Endometrial microvascular endothelial cells (primary cell): ENCODE results near the gene CBX2. TPM values are rescaled to one million over a fixed set of nuclear protein-coding genes. Genes with fewer than 3 reads are reported as not detected.

Source experiments
- in situ Hi-C: cut with HindIII; loops from 2 replicates; pipeline ENCODE4 v1.10.0; 2017; ENCODE audit warnings: low sequenced_read_pairs, low pct_unique_long_range_greater_than_20kb; ENCODE audit errors: inconsistent ontology term
- total RNA-seq: library from RNA; depleted of rRNA; stranded (reverse); fragments of >200 nt; gene quantifications from one replicate; pipeline ENCODE4 v1.2.3, GENCODE V29; 2015; ENCODE audit errors: inconsistent ontology term

CBX2 gene
- total RNA-seq, 1 donor from 2014 or later: 16.1 TPM

DNA sequence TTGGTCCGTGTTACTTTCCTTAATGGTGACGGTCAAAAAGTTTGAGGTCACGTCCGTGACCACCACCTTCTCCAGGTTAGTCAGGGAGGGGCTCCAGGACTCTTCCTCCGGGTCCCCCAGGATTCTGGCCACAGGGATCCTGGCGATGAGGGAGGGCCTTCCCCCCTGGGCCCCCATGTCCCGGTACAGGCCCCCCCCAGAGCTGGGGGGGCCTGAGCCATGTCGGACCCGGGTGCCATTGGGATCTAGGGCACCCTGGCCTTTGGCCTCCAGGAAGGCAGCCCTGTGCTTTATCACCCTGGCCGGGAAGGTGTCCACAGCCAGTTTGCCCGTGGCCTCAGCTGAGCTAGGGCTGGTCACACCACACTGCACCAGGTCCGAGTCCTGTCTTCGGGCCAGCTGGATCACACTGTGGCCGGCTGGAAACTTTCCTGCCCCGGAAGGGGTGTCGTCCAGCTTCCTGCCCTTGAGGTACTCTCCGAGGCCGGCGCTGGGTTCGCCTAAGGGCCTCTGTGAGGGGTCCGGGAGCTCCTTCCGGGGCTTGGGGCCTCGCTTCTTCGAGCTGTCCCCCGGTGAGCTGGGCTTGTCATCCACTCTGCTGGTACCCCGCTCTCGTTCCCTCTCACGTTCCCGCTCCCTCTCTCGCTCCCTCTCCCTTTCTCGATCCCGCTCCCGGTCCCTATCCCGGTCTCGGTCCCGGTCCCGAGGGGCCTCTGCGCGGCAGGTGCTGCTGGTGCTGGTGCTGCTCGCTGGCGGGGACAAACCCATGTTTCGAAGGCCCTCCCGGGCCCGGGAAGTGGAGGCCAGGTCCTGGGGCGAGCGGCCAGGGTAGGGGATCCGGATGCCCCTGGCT is 16.9 kb downstream of the CBX2 start:
- in situ Hi-C loops: loop anchor here (25.0 kb wide), 1 partner anchor 192 kb away; no protein-coding TSS in a partner anchor

DNA sequence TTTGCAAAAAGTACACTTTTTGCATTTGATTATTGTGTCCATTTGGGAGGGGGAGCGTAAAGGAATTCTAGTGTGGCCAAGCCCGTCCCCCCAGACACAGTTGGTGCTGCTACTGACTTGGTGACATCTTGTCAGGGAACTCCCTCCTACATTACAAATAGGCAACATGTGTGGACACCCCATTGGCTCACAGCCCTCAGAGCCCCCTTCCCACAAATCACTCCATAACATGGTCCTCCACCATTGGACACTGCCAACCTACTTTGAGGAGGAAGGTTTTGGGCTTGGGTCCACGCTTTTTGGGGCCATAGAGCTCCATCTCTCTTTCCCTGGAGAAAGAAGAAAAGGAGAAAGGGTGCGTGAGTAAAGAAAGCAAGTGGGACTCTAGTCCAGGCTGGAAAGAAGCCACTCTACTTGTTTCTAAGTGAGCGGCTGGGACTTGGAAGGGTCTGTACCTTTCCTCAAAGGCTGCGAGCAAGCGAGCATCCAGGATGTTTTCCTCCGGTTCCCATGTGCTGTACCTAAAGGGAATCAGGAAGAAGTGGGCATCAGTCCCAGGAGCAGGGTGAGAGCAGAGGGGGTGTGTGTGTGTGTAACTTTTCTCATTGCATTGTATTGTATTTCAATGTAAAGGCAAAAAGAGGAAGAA is 18.0 kb downstream of the CBX2 start:
- in situ Hi-C loops: loop anchor here (25.0 kb wide), 1 partner anchor 191 kb away; no protein-coding TSS in a partner anchor

DNA sequence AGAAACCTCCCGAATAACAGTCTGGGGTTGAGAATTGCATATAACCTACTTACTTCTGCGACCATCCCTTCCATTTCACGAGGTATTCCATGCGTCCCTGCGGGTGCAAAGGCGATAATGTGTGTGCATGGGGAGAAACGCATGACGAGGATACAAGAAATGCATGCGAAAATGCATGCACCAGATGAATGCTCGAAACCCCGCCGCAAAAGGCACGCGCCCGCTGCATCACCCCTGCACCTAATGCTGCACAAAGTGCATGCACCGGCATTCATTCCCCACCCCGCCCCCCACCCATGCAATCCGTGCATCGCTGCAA is 18.5 kb downstream of the CBX2 start:
- in situ Hi-C loops: loop anchor here (25.0 kb wide), 1 partner anchor 191 kb away; no protein-coding TSS in a partner anchor

DNA sequence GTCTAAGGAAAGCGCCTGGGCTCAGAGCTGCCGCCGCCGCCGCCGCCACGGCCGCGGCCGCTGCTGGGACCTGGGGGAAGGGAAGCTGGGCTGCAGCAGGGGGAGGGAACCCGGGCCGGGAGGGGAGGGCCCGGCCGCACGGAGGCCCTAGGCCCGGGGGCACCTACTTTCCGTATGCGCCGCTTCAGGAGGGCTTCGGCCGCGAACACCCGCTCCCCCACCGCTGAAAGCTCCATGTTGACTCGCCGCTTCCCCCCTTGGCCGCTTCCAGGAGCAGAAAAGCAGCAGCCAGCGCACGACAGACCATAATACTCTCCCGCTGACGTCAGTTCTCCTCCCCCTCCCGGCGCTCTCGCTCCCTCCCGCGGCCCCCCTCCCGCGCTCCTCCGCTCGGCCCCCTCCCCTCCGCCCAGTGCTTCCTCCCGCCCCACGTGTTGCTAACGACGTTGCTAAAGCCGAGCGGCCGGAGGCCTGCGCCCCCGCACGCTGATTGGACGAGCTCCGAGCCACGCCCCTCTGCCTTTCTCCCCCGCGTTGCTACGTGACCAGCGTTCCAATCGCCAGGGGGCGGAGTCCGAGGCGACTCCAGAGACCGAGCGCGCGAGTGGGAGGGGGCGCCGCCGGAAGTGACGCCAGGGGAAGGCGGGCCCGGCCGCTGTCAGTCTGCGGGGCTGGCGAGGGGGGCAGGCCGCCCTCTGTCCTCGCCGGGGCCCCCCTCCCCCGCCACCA is 19.0 kb downstream of the CBX2 start, which contains the start of gene CBX8:
CBX8 (minus strand) TSS at position 315 of the 729 bp plus-strand sequence; CDS start at position 236, 79 bp downstream.
- in situ Hi-C loops: loop anchor here (25.0 kb wide), 1 partner anchor 190 kb away; no protein-coding TSS in a partner anchor

DNA sequence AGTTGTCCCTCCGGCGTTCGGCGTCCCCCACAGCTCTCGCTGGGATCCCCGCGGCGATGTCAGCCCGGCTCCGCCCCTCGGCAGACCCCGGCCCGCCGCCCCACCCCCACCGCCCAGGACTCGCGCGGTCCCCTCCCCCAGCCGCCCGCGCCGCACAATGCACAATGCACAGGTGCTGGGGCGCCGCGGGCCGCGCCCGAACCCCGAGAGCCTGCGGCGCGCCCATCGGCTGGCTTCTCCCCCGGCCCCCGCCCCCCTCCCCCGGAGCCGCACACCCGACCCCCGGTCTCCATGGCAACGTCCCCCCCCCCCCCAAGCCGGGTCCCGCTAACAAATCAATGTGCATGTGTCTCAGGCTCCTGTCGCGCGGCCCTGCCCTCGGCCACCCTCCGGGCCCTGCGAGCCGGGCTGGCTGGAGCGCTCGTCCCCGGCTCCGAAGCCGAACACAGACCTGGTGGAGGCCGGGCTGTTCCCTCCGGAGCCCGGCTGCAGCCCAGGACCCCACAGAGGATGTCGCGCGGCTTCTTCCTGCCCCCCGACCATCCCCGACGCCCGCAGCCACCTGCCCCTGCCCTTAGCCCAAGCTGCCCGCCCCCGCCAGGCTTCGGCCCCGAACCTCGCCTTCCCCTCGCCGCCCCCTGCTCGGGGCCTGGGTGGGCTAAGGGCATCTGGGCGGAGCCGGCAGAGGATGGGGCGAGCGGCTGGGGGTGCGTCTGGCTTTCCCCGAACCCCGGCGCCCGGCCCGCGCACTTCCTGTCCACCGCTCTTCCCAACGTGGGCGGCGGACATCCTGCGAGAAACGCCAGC is 19.7 kb downstream of the CBX2 start:
- in situ Hi-C loops: loop anchor here (25.0 kb wide), 1 partner anchor 190 kb away; no protein-coding TSS in a partner anchor

DNA sequence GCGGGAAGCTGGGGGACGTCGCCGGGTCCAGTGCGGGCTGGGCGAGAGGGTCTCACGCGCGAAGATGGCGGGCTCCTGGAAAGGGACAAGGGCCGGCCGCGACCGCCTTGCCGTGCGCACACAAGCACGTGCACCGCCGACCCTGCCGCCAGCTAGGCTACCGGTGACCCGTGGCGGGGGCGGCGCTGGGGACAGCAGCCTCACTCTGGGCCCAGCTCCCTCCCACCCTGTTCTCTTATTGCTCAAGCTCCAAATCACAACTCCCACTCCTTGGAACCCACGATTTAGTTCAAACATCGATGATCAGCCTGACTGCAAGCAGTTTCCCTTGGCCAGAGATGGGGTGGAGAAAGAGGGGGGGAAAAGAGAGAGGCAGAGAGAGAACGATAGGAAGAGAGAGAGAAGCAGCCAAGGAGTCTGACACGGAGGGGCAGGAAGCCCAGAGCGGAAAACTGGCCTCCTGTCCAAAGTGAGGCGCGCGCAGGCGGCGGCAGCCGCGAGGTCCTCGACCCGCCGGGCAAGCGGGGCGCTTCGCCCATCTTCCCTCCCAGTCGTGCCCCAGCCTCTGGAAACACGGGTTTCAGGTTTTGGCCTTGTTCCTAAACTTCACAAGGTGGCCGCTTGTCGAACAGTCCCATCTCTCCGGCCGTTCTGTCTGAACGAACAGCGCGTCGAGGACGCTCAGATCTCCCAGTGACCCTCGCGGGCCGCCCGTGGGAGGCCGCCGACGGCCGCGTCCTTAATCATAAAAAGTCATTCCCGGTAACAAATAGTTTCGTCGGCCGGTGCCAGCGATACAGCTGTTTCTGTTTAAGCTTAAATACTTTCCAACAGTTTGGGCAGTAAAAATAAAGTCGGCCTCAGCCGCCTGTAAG is 20.6 kb downstream of the CBX2 start:
- in situ Hi-C loops: loop anchor here (25.0 kb wide), 1 partner anchor 189 kb away; no protein-coding TSS in a partner anchor

DNA sequence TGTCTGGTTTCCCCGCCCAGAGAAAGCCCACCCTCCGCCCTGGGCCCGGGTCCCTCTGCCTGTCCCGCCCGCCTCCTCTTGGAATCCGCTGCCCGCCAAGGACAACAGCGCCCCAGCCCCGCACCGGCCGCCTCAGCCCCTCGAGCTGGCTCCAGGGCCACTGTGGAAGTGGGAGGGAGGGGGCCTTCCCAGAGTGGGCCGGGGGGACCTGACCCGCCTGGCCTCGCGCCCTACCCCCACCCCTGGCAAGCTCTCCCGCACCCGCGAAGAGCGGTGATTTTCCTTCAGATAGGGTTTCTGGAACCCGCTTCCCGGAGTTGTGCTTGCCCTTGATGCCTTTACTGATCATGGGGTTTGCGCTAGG is 21.2 kb downstream of the CBX2 start:
- in situ Hi-C loops: loop anchor here (25.0 kb wide), 1 partner anchor 188 kb away; no protein-coding TSS in a partner anchor

DNA sequence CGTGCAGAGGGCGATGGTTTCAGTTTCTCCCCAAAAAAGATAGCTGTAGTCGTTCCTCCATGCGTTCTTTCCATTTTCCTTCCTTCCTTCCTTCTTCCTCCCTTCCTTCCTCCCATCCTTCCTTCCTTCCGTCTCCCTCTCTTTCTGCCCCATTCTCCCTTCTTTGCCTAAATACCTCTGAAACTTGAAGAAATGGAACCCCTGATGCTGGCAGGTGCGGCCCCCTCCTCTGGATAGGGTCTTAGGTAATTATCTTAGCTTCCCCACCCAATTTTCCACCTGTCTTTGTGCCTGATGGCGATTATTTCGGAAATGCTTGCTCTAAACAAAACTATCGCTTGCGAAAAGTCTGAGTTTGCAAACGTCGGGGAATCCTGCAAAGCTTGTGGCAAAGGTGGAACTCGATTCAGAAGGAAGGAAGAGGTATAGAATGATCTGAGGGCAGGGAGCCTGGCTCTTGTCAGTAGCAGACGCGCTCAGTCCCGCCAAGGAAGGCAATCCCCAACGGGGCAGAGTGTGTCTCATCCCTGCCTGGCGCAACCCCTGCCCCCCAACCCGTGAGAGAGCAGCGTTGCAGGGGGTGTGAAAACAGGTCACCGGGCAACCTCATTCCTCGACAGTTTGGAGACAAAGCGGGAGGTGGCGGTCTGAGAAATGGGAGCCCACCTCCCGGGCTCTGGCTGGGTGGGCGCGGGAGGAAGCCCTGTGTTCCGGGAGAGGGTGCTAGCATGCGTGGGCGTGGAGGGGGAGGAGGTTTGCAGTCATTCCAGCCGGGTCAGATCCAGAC is 21.8 kb downstream of the CBX2 start:
- in situ Hi-C loops: loop anchor here (25.0 kb wide), 1 partner anchor 188 kb away; no protein-coding TSS in a partner anchor

DNA sequence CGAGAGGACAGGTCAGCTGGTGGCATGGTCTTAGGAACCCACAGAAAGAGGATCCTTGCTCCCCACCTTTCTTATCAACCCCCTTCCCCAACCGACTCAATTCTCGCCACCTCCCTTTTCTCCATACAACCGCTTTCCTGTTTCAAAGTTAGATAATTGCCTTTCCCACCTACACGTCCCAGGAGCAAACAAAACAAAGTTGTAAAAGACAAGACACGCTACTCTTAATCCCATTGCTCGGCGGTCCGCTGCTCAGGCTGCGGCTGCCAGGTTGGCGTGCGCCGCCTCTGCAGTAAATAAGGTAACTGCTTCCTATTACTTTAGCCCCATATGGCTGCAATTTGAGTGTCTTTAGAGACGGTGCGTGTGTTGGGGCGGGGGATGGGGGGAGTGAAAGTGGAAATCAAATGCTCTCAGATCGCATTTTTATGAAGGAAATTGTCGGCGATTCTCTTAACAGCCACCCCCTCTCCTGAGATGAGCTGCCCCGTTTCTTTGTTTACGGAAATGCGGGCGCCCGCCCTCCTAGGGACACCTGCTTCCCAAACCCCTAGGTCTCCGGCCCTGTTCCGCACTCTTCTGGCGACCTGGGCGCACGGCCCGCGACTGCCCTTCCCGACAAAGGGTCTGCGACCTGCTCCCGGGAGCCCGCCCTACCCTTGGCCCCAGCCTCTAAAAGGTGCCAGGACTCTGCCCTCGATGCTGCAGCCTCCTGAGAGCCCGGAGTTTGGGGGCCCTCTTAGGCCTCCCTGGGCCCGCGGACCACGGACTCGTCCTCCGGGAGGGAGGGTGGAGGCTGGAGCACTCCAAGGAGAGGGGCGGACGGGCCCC is 22.6 kb downstream of the CBX2 start:
- in situ Hi-C loops: no loop called here

DNA sequence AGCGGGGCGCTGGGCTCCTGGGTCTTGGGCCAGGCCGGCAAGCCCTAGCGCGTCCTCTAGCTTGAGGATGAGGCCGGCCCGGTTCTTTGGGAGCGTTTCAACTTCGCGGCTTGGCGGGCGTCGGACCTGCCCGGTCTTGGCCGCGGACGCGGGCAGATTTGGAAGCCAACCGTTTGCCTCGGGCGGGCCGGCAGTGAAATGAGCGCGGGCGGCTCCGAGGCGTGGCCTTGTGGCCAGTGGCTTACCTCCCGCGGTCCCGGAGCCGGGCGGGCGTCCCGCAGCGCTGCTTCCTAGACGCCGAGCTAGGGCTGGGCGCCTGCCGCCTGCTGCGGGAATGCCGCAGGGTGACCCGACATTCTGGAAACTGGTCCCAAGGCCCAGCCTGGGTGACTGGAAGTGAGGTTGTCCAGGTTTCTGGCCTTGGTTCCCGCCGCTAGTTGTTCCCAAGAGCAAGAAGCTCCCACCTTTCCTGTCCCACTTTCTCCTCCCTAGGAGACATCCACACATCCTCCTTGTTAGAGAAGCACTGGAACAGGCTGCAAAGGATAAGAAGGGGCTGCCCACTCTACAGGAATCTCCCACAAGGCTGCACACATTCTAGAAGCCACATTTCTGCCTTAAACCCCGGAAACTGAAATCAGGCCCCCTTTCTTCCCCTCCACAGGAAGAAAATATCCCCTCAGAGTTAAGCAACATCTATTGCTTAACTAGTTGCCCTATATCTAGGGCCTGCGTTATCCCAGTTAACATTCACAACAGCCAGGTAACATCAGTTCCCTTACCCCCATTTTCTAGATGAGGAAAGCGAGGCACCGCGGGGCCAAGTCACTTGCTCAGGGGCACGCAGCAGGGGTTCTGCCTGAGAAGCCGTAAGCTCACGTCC is 23.4 kb downstream of the CBX2 start:
- in situ Hi-C loops: no loop called here

DNA sequence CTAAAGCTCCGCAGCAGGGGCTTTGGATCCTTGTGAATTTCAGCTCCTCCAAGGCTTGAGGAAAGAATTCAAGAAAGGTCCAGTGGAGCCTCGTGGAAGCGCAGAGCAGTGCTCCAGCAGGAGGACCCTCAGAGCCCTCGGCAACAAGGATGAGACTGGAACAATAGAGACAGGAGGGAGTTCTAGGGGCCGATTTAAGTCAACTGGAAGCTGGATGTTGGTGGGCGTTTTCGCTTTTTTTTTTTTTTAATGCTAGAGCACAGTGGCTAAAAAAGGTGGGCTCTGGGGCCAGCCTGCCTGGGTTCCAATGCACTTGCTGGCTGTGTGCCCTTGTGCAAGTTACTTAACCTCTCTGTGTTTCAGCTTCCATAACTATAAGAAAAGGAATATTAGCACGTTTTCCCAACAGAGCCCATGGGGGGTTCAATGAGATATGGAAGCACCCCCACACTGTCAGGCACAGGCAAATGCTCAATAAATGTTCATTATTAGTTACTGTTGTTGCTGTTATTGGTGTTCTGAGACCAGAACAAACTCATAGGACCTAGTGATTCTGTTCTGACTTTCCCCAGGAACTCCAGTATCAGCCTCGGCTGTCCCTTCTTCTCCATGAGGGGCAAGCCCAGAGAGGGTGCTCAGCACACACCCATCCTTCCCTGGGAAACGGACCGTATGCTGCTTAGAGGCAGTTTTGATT is 24.2 kb downstream of the CBX2 start:
- in situ Hi-C loops: no loop called here

DNA sequence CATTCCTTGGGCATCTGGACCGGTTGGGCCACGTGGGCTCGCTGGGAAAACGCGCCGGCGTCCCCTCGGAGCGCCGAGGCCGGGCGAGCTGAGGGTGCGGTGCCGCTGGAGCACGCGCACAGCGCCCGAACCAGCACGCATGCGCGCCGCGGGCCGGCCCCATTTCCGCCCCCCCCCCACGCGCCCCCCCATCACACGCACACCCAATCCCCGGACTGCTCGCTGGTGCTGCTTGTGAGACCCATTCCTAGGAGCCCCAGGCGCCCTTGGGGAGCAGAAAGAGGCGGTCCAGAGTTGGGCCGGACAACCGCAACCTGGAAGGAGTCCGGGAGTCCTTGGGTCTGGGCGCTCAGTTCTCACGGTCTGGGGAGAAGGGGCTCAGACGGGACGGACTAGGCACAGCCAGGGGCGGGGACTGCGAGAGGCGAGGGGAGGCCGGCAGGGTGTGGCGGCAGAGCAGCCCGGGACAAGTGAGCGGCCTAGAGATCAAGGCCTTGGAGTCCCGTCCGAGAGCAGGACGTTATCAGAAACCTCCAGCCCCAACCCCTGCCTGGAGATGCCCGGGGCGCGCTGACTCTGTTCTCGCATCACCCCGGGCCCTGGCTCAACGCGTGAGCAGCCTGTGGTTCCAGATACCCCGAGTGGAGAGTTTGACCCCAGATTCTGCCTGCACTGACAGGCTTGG is 24.9 kb downstream of the CBX2 start:
- in situ Hi-C loops: no loop called here

DNA sequence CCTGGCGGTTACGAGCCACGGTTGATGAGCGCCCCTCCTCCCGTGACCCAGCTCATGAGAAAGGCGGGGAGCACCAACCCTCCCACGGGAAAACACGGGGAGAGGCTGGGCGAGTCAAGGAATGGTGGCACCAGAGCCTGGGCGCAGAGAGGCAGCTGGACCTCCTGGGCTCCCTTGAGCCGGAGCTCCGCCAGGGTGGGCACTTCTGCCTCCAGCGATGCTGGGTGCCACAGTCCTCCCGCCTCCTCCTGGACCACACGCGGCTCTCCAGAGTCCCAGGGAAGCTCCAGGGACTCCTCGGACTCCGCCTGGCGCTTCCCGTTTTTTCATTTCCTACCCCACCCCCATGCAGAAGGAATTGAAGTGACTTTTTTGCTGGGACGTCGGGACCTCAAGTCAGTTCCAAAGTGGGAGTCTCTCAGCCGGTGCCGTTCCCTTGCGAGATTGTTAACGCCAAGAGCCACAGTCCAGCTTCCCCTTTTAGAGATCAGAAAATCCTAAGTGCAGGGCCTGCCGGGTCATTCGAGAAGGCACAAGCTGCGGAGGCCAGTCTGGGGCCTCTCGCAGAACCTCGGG is 25.6 kb downstream of the CBX2 start:
- in situ Hi-C loops: no loop called here
